Ectodermal cell (in vitro differentiated cells): Measurements from ENCODE around the gene TFDP1.

Experiments used
- H3K27ac ChIP-seq: 2 replicates; pipeline ENCODE4 v1.7.0; 2013; ENCODE audit warnings: mild to moderate bottlenecking, low read depth, low read length; ENCODE audit not compliant: insufficient read depth, poor library complexity, severe bottlenecking
- H3K27me3 ChIP-seq: 2 replicates; pipeline ENCODE4 v1.7.0; 2013; ENCODE audit warnings: mild to moderate bottlenecking, low read length; ENCODE audit not compliant: insufficient read depth, control insufficient read depth, poor library complexity, severe bottlenecking
- H3K36me3 ChIP-seq: one replicate; pipeline ENCODE4 v1.7.0; 2013; ENCODE audit warnings: low read length; ENCODE audit not compliant: control insufficient read depth, insufficient read depth
- H3K4me1 ChIP-seq: one replicate; pipeline ENCODE4 v1.7.0; 2013; ENCODE audit warnings: low read length; ENCODE audit not compliant: control insufficient read depth, insufficient read depth
- H3K4me3 ChIP-seq: 2 replicates; pipeline ENCODE4 v1.7.0; 2013; ENCODE audit warnings: low read depth, low read length, control low read depth; ENCODE audit not compliant: insufficient read depth
- H3K9me3 ChIP-seq: 2 replicates; pipeline ENCODE4 v1.7.0; 2013; ENCODE audit warnings: mild to moderate bottlenecking, low read length, moderate library complexity; ENCODE audit not compliant: control insufficient read depth
- WGBS, 2 experiments: methylation state at CpG; one replicate each; pipeline ENCODE4 v1.1.7; 2013; ENCODE audit warnings: missing lambda C conversion rate in 2 of 2; 5-methylcytosine and 5-hydroxymethylcytosine counted together

The TFDP1 gene

GRCh38 chr13:113648216-113648610 is 63.7 kb downstream of the TFDP1 start:
- Histone ChIP-seq H3K9me3 (peaks cover 2% of the 10 kb centered on the region), H3K27ac (no peak overlapping the region), H3K36me3 (no peaks in the 10 kb centered on the region), H3K4me3 (no peak overlapping the region), H3K27me3 (no peaks in the 10 kb centered on the region), H3K4me1 (no peaks in the 10 kb centered on the region)
- WGBS, 2 experiments = 90 to 93% methylated on average over 13 of the region's 13 CpGs

DNA sequence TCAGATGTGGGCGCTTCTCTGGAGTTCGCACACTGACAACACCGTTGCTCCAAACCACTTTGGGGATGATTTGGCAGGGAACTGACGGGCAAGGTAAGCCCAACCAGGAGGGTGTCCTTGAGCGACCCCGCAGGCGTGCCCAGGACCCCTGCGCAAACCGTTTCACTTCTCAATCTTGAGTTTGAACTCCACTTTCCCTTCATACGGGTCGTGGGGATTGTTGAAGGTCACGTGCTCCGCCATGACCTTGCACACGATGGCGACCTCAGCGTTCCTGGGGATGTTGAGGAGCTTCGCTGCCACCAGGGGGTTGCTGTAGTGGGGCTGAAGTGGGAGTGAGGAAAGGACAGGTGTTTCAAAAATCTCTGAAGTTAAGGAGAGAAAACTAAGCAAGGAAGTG is 64.7 kb downstream of the TFDP1 start:
- 95% methylated on average over 17 of the region's 17 CpGs for WGBS, 2 experiments
- Histone ChIP-seq H3K4me3 (no peak overlapping the region), H3K9me3 (no peaks in the 10 kb centered on the region)

GRCh38 chr13:113650275-113650674 is 65.7 kb downstream of the TFDP1 start:
- Histone ChIP-seq H3K9me3 (no peaks in the 10 kb centered on the region), H3K4me3 (no peak overlapping the region), H3K4me1 (no peaks in the 10 kb centered on the region), H3K27ac (no peak overlapping the region), H3K36me3 (no peaks in the 10 kb centered on the region), H3K27me3 (no peaks in the 10 kb centered on the region)
- WGBS, 2 experiments = 95 to 96% methylated on average over 15 of the region's 15 CpGs

More for the DNA sequence above, 64.7 kb downstream of the TFDP1 start:
- Histone ChIP-seq H3K4me1 (no peaks in the 10 kb centered on the region), H3K27ac (no peak overlapping the region), H3K36me3 (no peaks in the 10 kb centered on the region), H3K27me3 (no peaks in the 10 kb centered on the region)

DNA sequence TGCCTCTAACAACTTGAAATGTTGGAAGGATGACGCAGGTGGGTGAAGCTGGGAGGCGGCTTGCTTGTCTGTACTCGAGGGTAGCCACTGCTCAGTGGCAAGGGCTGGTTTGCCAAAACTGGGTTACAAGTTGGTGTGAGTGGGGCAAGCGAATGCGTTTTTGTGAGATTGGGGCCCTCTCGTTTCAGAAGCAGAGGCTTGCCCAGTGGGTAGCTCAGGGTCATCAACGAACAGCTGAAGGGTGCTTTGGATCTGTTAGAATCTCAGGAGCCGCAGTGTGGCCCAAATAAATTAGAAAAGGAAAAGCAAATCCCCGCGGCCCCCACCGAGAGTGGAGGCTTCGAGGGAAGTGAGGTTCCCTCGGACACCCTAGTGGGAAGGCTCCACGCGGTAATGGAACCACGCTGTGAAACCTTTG is 66.2 kb downstream of the TFDP1 start:
- Histone ChIP-seq H3K9me3 (no peaks in the 10 kb centered on the region), H3K27ac (no peak overlapping the region), H3K4me1 (no peaks in the 10 kb centered on the region), H3K4me3 (no peak overlapping the region), H3K27me3 (no peaks in the 10 kb centered on the region), H3K36me3 (no peaks in the 10 kb centered on the region)
- 95 to 96% methylated on average over 16 of the region's 16 CpGs for WGBS, 2 experiments

- Histone ChIP-seq H3K27me3 (no peaks in the 10 kb centered on the region), H3K27ac (no peak overlapping the region), H3K9me3 (no peaks in the 10 kb centered on the region), H3K4me1 (no peaks in the 10 kb centered on the region), H3K4me3 (no peak overlapping the region), H3K36me3 (no peaks in the 10 kb centered on the region)
- WGBS, 2 experiments = 94 to 95% methylated on average over 37 of the region's 37 CpGs
Observed at GRCh38 chr13:113651511-113652403, 67.2 kb downstream of the TFDP1 start.

DNA sequence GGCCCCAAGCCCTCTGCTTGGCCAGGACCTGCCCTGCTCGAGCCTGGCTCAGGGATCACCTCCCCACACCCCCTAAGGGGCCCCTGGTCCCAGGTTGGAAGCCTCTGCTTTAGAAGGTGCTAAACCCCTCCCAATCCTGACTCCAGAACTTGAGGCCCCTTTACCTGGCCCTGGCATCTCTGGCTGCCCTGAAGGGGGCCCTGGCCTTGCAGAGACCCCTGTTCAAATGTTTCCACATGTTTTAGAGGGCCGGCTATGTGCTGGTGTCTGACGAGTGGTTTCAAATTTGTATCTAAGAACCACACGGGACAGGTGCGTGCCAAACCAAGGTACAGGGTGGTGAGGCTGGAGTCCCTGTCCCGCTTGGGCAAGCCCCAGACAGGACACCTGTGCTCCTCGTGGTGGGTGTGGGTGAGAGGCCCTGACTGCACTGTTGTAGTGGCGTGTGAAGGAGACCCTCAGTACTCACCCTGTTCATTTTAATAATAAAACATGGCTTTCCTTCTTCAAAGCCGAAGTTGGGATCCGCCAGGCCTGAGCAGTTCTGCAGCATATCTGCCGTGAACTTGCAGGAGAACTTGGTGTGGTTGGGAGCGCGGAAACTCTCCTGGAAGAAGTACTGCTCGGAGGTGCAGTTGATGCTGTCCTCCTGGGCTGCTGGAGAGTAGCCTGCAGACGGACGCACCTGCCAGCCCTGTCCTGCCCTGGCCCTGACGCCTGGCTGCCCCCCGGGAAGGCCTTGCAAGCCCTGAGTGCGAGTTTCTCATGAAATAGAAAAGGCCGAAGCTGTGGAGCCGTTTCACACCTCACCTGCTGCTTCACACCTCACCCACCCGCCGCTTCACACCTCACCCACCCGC is 68.1 kb downstream of the TFDP1 start:
- Histone ChIP-seq H3K9me3 (no peaks in the 10 kb centered on the region), H3K27ac (no peak overlapping the region), H3K4me1 (no peaks in the 10 kb centered on the region), H3K4me3 (no peak overlapping the region), H3K27me3 (no peaks in the 10 kb centered on the region), H3K36me3 (no peaks in the 10 kb centered on the region)
- 94 to 95% methylated on average over 24 of the region's 24 CpGs for WGBS, 2 experiments

DNA sequence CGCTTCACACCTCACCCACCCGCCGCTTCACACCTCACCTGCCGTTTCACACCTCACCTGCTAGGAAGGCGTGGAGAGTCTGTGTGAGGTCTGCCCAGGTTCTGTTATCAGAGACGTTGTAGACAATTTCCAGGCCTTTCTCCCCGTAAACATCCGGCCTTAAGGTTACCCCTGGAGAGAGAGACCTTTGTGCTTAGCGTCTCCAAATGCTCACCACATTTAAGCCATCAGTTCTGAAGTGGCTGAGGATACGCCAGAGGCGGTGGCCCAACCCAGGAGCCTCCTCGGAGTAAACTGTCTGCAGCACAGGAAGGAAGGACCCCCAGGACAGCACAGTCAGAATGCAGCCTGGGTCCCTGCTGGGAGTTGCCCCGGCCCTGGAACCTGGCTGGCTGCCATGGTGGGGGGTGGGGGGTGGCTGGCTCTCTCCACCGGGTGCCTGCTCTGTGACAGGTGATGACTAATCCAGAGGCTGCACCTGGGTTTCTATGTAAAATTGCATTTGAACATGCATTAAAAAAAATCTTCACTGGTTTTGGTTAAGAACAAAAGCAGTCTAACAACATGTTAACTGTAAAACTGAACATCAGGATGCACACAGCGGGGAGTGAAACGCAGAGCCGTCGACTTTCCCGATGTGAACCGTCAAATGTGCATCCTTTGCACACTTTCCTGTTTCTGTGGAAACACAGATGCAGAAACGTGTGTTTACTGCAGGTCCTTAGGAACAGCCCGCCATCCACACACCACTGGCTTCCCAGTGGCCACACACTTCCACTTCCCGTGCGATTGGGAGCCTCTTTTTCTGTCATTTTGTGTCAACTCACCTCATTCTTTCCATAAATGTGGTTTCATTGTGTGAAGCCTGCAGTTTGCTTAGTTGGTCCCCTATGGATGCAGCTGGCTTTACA is 69.0 kb downstream of the TFDP1 start:
- Histone ChIP-seq H3K27ac (no peak overlapping the region), H3K4me1 (no peaks in the 10 kb centered on the region), H3K36me3 (no peaks in the 10 kb centered on the region), H3K9me3 (no peaks in the 10 kb centered on the region), H3K4me3 (no peak overlapping the region), H3K27me3 (no peaks in the 10 kb centered on the region)
- 88 to 91% methylated on average over 24 of the region's 24 CpGs for WGBS, 2 experiments

GRCh38 chr13:113654175-113654560 is 69.6 kb downstream of the TFDP1 start:
- Histone ChIP-seq H3K9me3 (no peaks in the 10 kb centered on the region), H3K4me1 (no peaks in the 10 kb centered on the region), H3K36me3 (no peaks in the 10 kb centered on the region), H3K27ac (no peak overlapping the region), H3K27me3 (no peaks in the 10 kb centered on the region), H3K4me3 (no peak overlapping the region)
- WGBS, 2 experiments = 87% methylated on average over 9 of the region's 9 CpGs

DNA sequence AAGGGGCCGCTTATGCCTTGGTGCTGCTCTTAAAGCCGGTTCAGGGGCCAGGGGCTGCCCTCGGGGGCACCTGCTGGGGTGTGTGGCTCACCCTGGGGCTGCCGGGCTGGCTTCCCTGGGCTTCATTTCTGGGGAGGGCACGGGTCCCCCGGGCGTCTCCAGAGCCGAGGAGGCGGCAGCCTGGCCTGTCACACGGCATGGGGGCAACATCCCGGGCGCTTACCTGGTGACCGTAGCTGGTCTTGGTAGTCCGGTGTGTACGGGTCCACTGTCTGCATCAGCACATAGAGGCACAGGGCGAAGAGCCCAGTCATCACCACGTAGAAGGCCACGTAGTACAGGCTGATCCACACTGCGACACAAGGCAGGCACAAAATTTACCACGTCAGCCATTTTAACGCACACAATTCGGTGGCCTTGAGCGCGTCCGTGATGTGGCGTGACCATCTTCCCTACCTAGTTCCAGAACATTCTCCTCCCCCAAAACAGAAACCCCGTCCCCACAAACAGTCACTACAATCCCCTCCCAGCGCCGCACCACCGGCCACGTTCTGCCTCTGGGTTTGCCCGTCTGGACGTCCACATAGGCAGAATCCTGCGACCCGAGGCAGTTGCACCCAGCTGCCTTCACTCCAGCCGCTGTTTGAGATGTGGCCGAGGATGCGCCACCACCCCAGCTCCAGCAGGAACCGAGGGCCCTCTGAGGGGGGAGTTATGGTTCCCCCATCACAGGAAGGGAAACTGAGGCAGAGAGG is 70.2 kb downstream of the TFDP1 start:
- 93% methylated on average over 39 of the region's 39 CpGs for WGBS, 2 experiments
- Histone ChIP-seq H3K36me3 (no peaks in the 10 kb centered on the region), H3K9me3 (no peaks in the 10 kb centered on the region), H3K27me3 (no peaks in the 10 kb centered on the region), H3K4me3 (no peak overlapping the region), H3K27ac (no peak overlapping the region), H3K4me1 (no peaks in the 10 kb centered on the region)
